Endothelial cell of umbilical vein (primary cell): Measurements from ENCODE around the gene UBFD1. TPM values are rescaled to one million over a fixed set of nuclear protein-coding genes. Genes with fewer than 3 reads are reported as not detected.

Experiments
- BruUV-seq: library from RNA; stranded (reverse); fragments of 400-500 nt; replicated peaks from 2 replicates; lab custom pipeline; 2021; lab: Mats Ljungman, UMichigan
- CTCF ChIA-PET: fragments of 300-600, 350-600 bp; sonication (Branson Sonifier 250); formaldehyde crosslinking; loops from one replicate; lab custom pipeline; 2021; ENCODE audit warnings: antibody characterized with exemption, inconsistent platforms; lab: Charles Lee
- POLR2A ChIA-PET: fragments of 300-600, 350-600 bp; sonication (Branson Sonifier 250); formaldehyde crosslinking; loops from one replicate; lab custom pipeline; 2021; ENCODE audit warnings: antibody characterized with exemption, inconsistent platforms; lab: Charles Lee
- DNase-seq: peaks from one replicate; pipeline ENCODE4 v3.0.0-alpha.2; 2011; ENCODE audit warnings: low read depth, low spot score
- FAIRE-seq: peaks from 2 replicates; lab custom pipeline; 2011; peaks lifted over from hg19 to GRCh38; lab: Jason Lieb, UNC
- H2AFZ ChIP-seq: 2 replicates; pipeline ENCODE4 v1.6.0; 2012; ENCODE audit warnings: low read depth, low read length, control low read depth, inconsistent platforms
- H3K27ac ChIP-seq: 2 replicates; pipeline ENCODE4 v1.5.1; 2011; ENCODE audit warnings: low read depth, mild to moderate bottlenecking, control low read depth, low read length, moderate library complexity; ENCODE audit not compliant: insufficient read depth
- H3K27me3 ChIP-seq, 2 experiments: 2 replicates each; pipeline versions ENCODE4 v1.6.0 to v1.6.1; 2011; ENCODE audit warnings: low read length in 2 of 2, mixed read lengths in 1 of 2; ENCODE audit not compliant: control insufficient read depth in 2 of 2, insufficient read depth in 2 of 2
- H3K36me3 ChIP-seq, 2 experiments: 2 replicates in 1 of 2; 3 replicates in 1 of 2; pipeline ENCODE4 v1.5.1; 2011; ENCODE audit warnings: low read length in 2 of 2, mild to moderate bottlenecking in 1 of 2, moderate library complexity in 1 of 2; ENCODE audit not compliant: control insufficient read depth in 2 of 2, insufficient read depth in 2 of 2; ENCODE audit errors: extremely low read depth in 1 of 2
- H3K4me1 ChIP-seq: 3 replicates; pipeline ENCODE4 v1.5.1; 2011; ENCODE audit warnings: mild to moderate bottlenecking, low read length; ENCODE audit not compliant: control insufficient read depth, insufficient read depth; ENCODE audit errors: extremely low read depth
- H3K4me2 ChIP-seq: 2 replicates; pipeline ENCODE4 v1.6.1; 2011; ENCODE audit warnings: low read length, control low read depth, mixed read lengths; ENCODE audit not compliant: insufficient read depth
- H3K4me3 ChIP-seq, 3 experiments: fragments of 200-600 bp in 1 of 3; sonication (generic), shearing (Covaris generic) in 1 of 3; replicated peaks in 1 of 3; 2 replicates each; pipeline ENCODE4 v1.5.1; 2011 to 2016; ENCODE audit warnings: control low read depth in 3 of 3, low read length in 3 of 3, mild to moderate bottlenecking in 2 of 3, inconsistent platforms in 1 of 3, low read depth in 1 of 3, moderate library complexity in 1 of 3; ENCODE audit not compliant: insufficient read depth in 1 of 3
- H3K79me2 ChIP-seq: 2 replicates; pipeline ENCODE4 v1.6.0; 2012; ENCODE audit warnings: low read length, inconsistent platforms; ENCODE audit not compliant: control insufficient read depth, insufficient read depth
- H3K9ac ChIP-seq: replicated peaks from 2 replicates; pipeline ENCODE3; 2011; ENCODE audit warnings: low read length, control low read depth; ENCODE audit not compliant: insufficient read depth; ENCODE audit errors: extremely low read depth
- H3K9me1 ChIP-seq: replicated peaks from 3 replicates; pipeline ENCODE4 v1.6.0; 2011; ENCODE audit warnings: mild to moderate bottlenecking, low read length; ENCODE audit not compliant: control insufficient read depth, insufficient read depth; ENCODE audit errors: extremely low read depth
- H3K9me3 ChIP-seq: replicated peaks from 2 replicates; pipeline ENCODE4 v1.5.1; 2012; ENCODE audit warnings: low read length, inconsistent platforms; ENCODE audit not compliant: control insufficient read depth, insufficient read depth
- H4K20me1 ChIP-seq: replicated peaks from 2 replicates; pipeline ENCODE3; 2011; ENCODE audit warnings: mild to moderate bottlenecking, low read length; ENCODE audit not compliant: control insufficient read depth, insufficient read depth; ENCODE audit errors: extremely low read depth
- CTCF ChIP-seq, 2 donors: IDR thresholded peaks; 1 replicate in 1 of 2; 2 replicates in 1 of 2; pipeline ENCODE4 v1.5.1; 2011; ENCODE audit warnings: low read length in 2 of 2, mild to moderate bottlenecking in 2 of 2, moderate library complexity in 2 of 2, control low read depth in 1 of 2, inconsistent platforms in 1 of 2, low read depth in 1 of 2; ENCODE audit not compliant: insufficient read depth in 1 of 2; ENCODE audit errors: extremely low read depth in 1 of 2
- EZH2 ChIP-seq: IDR thresholded peaks from 2 replicates; pipeline ENCODE4 v1.6.1; 2012; ENCODE audit warnings: borderline replicate concordance, low read depth, mild to moderate bottlenecking, moderate library complexity, low read length, inconsistent platforms; ENCODE audit not compliant: severe bottlenecking
- GATA2 ChIP-seq: IDR thresholded peaks from 2 replicates; pipeline ENCODE4 v1.7.0; 2011; ENCODE audit warnings: low read depth, mild to moderate bottlenecking, moderate library complexity, mixed read lengths, low read length; ENCODE audit not compliant: insufficient read length, insufficient read depth
- JUN ChIP-seq: IDR thresholded peaks from 2 replicates; pipeline ENCODE4 v1.6.1; 2011; ENCODE audit warnings: borderline replicate concordance, low read depth; ENCODE audit not compliant: insufficient read length, insufficient read depth
- MAX ChIP-seq: IDR thresholded peaks from 2 replicates; pipeline ENCODE4 v1.6.1; 2011; ENCODE audit not compliant: insufficient read depth, insufficient read length
- MYC ChIP-seq: IDR thresholded peaks from one replicate; pipeline ENCODE4 v1.6.1; 2011; ENCODE audit warnings: mild to moderate bottlenecking, low read depth, low read length
- POLR2A ChIP-seq: IDR thresholded peaks from 2 replicates; pipeline ENCODE4 v1.6.1; 2012; ENCODE audit warnings: low read depth, mild to moderate bottlenecking, control low read depth, low read length
- POLR2AphosphoS5 ChIP-seq: IDR thresholded peaks from 2 replicates; pipeline ENCODE4 v1.6.1; 2012; ENCODE audit warnings: low read depth, mild to moderate bottlenecking, control low read depth, low read length, moderate library complexity; ENCODE audit not compliant: insufficient read depth
- dilution Hi-C: fragments of 300-500 bp; cut with MboI; formaldehyde crosslinking; loops from one replicate; pipeline ENCODE4 v1.15.0; 2019; ENCODE audit warnings: low sequenced_read_pairs; ENCODE audit not compliant: extremely low pct_ligation_motif_present
- intact Hi-C: fragments of 100-400 bp; cut with micrococcal nuclease; formaldehyde crosslinking; loops from one replicate; pipeline ENCODE4 v1.10.0; 2022
- polyA plus RNA-seq, 4 experiments: library from polyadenylated mRNA; depleted of rRNA in 3 of 4; stranded (reverse) in 3 of 4; unstranded in 1 of 4; fragments of >200 nt; gene quantifications; 2 replicates each; pipeline versions ENCODE4 v1.2.1 to v1.2.3, GENCODE V29; 2011 to 2012; ENCODE audit warnings: missing spikeins in 1 of 4
- total RNA-seq: library from RNA; stranded (reverse); gene quantifications from 2 replicates; pipeline ENCODE4 v1.2.3, GENCODE V29; 2021

UBFD1 gene
- total and polyA plus RNA-seq, 2 donors (not counting 3 experiments of a cell fraction or from before 2014, with no cell fraction given), result 50.0 to 69.9 TPM

GRCh38 chr16:23595951-23596720 lies 38.6 kb downstream of the UBFD1 start, which contains the start of gene NDUFAB1:
Gene NDUFAB1, minus strand, starts transcription at chr16:23596316. Its CDS starts 26 bp downstream, at chr16:23596290.
- Histone ChIP-seq H3K4me2 (peak within 1 kb of the TSS; percentile 75), H2AFZ (peak within 1 kb of the TSS; percentile 80), H3K4me1 (peaks cover 7% of the 10 kb centered on the region), H3K36me3 (peaks cover 5 to 14% of the 10 kb centered on the region in 2 experiments), H3K27ac (peak within 1 kb of the TSS; percentile 59), H3K9me1 (no peaks in the 10 kb centered on the region), H3K79me2 (peaks cover 47% of the 10 kb centered on the region), H3K4me3 (peak within 1 kb of the TSS; percentile 77 to 89 (median 87)), H3K27me3 (no peaks in the 10 kb centered on the region), H3K9me3 (no peaks in the 10 kb centered on the region), H4K20me1 (no peaks in the 10 kb centered on the region), H3K9ac (peak within 1 kb of the TSS; percentile 81)
- peak; percentile 85 for FAIRE-seq
- ChIA-PET POLR2A (no interaction called here), CTCF (interaction anchor here (0.7 to 1.5 kb wide), 13 partner anchors 11 to 92 kb away, joined by 3 to 12 read pairs (median 3); partner anchors contain the start of genes DCTN5, EARS2, PALB2 and UBFD1)
- dilution Hi-C loops (no loop called here), intact Hi-C loops (loop anchor here (1.0 kb wide), 3 partner anchors 12 to 45 kb away; partner anchors contain the start of genes DCTN5, EARS2, PALB2 and UBFD1)
- TF ChIP-seq EZH2 (no peak), MAX (peak; percentile 62), CTCF (IDR thresholded peaks at IDR 0.05; ENCODE audit: extremely low read depth in 1 of 2, insufficient read depth in 1 of 2, low read depth in 1 of 2, low read length in 2 of 2) (peak; percentile 91 to 99), POLR2A (peak; percentile 83), GATA2 (no peak), POLR2AphosphoS5 (peak; percentile 94), JUN (no peak), MYC (peak; percentile 47)
- peak; percentile 90 for DNase-seq
- BruUV-seq, result no TSS peak
